IMR-90 (cell line): ENCODE measurements around the gene RNASE12. TPM values are rescaled to one million over a fixed set of nuclear protein-coding genes. Genes with fewer than 3 reads are reported as not detected.

Experiments used
- ATAC-seq: fragments of 200-7000 bp; cut with Tn5 transposase; 2 replicates; pipeline ENCODE4 v1.9.1; 2020; ENCODE audit warnings: low read depth, mild to moderate bottlenecking, moderate library complexity
- BruUV-seq: library from RNA; stranded (reverse); fragments of 400-500 nt; replicated peaks from 2 replicates; lab custom pipeline; 2021; lab: Mats Ljungman, UMichigan
- CTCF ChIA-PET: fragments of 300-600 bp; formaldehyde crosslinking; extraction: SDS; loops from one replicate; lab custom pipeline; 2021; ENCODE audit warnings: antibody characterized with exemption; lab: Yijun Ruan, JAX
- POLR2A ChIA-PET: fragments of 300-600 bp; sonication (Branson Sonifier 250); formaldehyde crosslinking; loops from one replicate; lab custom pipeline; 2022; ENCODE audit warnings: antibody characterized with exemption; ENCODE audit not compliant: unreplicated experiment; lab: Charles Lee
- DNase-seq: peaks from one replicate; pipeline ENCODE4 v3.0.0; 2013
- H2AFZ ChIP-seq: replicated peaks from 2 replicates; pipeline ENCODE3; 2013; ENCODE audit warnings: low read length, mild to moderate bottlenecking; ENCODE audit not compliant: poor library complexity
- H2AK5ac ChIP-seq: 2 replicates; pipeline ENCODE4 v1.6.1; 2013; ENCODE audit warnings: low read depth, low read length, inconsistent platforms
- H2AK9ac ChIP-seq: replicated peaks from 2 replicates; pipeline ENCODE3; 2013; ENCODE audit warnings: mild to moderate bottlenecking, low read depth, low read length, moderate library complexity; ENCODE audit not compliant: poor library complexity
- H2BK120ac ChIP-seq: 2 replicates; pipeline ENCODE4 v1.6.1; 2013; ENCODE audit warnings: low read depth, low read length, inconsistent platforms
- H2BK15ac ChIP-seq: 3 replicates; pipeline ENCODE4 v1.6.1; 2013; ENCODE audit warnings: low read depth, low read length, inconsistent platforms
- H2BK20ac ChIP-seq: 2 replicates; pipeline ENCODE4 v1.6.1; 2013; ENCODE audit warnings: low read depth, mild to moderate bottlenecking, inconsistent platforms, low read length, moderate library complexity
- H2BK5ac ChIP-seq: 2 replicates; pipeline ENCODE4 v1.6.1; 2013; ENCODE audit warnings: mild to moderate bottlenecking, low read depth, low read length, inconsistent platforms; ENCODE audit not compliant: poor library complexity, severe bottlenecking
- H3K14ac ChIP-seq: replicated peaks from 2 replicates; pipeline ENCODE4 v1.6.1; 2013; ENCODE audit warnings: low read depth, low read length, inconsistent platforms
- H3K18ac ChIP-seq: 2 replicates; pipeline ENCODE4 v1.6.1; 2013; ENCODE audit warnings: low read depth, low read length, control low read depth
- H3K23ac ChIP-seq: 2 replicates; pipeline ENCODE4 v1.6.1; 2013; ENCODE audit warnings: low read depth, low read length, inconsistent platforms
- H3K27ac ChIP-seq: 2 replicates; pipeline ENCODE4 v1.5.1; 2013; ENCODE audit warnings: mild to moderate bottlenecking, control low read depth, low read length; ENCODE audit not compliant: insufficient read depth
- H3K27me3 ChIP-seq: 2 replicates; pipeline ENCODE4 v1.6.1; 2013; ENCODE audit warnings: low read length; ENCODE audit not compliant: control insufficient read depth, insufficient read depth
- H3K36me3 ChIP-seq: 2 replicates; pipeline ENCODE4 v1.6.1; 2013; ENCODE audit warnings: low read length, mixed read lengths; ENCODE audit not compliant: control insufficient read depth, insufficient read depth
- H3K4ac ChIP-seq: 2 replicates; pipeline ENCODE4 v1.6.1; 2013; ENCODE audit warnings: low read depth, low read length, inconsistent platforms
- H3K4me1 ChIP-seq: 2 replicates; pipeline ENCODE4 v1.6.1; 2013; ENCODE audit warnings: low read length, mixed read lengths; ENCODE audit not compliant: control insufficient read depth, insufficient read depth
- H3K4me2 ChIP-seq: 2 replicates; pipeline ENCODE4 v1.6.1; 2013; ENCODE audit warnings: low read depth, mild to moderate bottlenecking, control low read depth, low read length, moderate library complexity
- H3K4me3 ChIP-seq: 2 replicates; pipeline ENCODE4 v1.5.1; 2013; ENCODE audit warnings: low read depth, mild to moderate bottlenecking, control low read depth, low read length, moderate library complexity; ENCODE audit not compliant: insufficient read depth
- H3K56ac ChIP-seq: 2 replicates; pipeline ENCODE4 v1.6.1; 2013; ENCODE audit warnings: low read length, inconsistent platforms; ENCODE audit not compliant: insufficient read depth; ENCODE audit errors: extremely low read depth
- H3K79me1 ChIP-seq, 2 experiments: 2 replicates each; pipeline ENCODE4 v1.6.1; 2013; ENCODE audit warnings: low read length in 2 of 2, inconsistent platforms in 1 of 2, low read depth in 1 of 2
- H3K9ac ChIP-seq: 2 replicates; pipeline ENCODE4 v1.6.1; 2013; ENCODE audit warnings: low read depth, low read length, control low read depth
- H3K9me1 ChIP-seq: 2 replicates; pipeline ENCODE4 v1.6.1; 2013; ENCODE audit warnings: low read length, inconsistent platforms; ENCODE audit not compliant: insufficient read depth
- H3K9me3 ChIP-seq: 2 replicates; pipeline ENCODE4 v1.6.1; 2013; ENCODE audit warnings: low read length; ENCODE audit not compliant: control insufficient read depth, insufficient read depth
- H4K20me1 ChIP-seq: 2 replicates; pipeline ENCODE4 v1.6.1; 2013; ENCODE audit warnings: low read length, inconsistent platforms; ENCODE audit not compliant: insufficient read depth
- H4K5ac ChIP-seq: 2 replicates; pipeline ENCODE4 v1.6.1; 2013; ENCODE audit warnings: mild to moderate bottlenecking, low read depth, low read length, control low read depth
- H4K8ac ChIP-seq, 2 experiments: 2 replicates each; pipeline ENCODE4 v1.6.1; 2013; ENCODE audit warnings: low read depth in 2 of 2, low read length in 2 of 2, control low read depth in 1 of 2, inconsistent platforms in 1 of 2
- H4K91ac ChIP-seq: 2 replicates; pipeline ENCODE4 v1.6.1; 2013; ENCODE audit warnings: low read depth, low read length, inconsistent platforms; ENCODE audit not compliant: insufficient read depth
- BHLHE40 ChIP-seq: fragments of 150-350 bp; IDR thresholded peaks from 2 replicates; pipeline ENCODE4 v1.6.1; 2016; ENCODE audit warnings: mild to moderate bottlenecking, low read depth, low read length
- CHD1 ChIP-seq: IDR thresholded peaks from 2 replicates; pipeline ENCODE4 v1.6.1; 2012; ENCODE audit warnings: low read depth, low read length, improper control_type of control experiment
- MAZ ChIP-seq: IDR thresholded peaks from 2 replicates; pipeline ENCODE4 v1.6.1; 2012; ENCODE audit warnings: low read depth, mild to moderate bottlenecking, low read length, improper control_type of control experiment, moderate library complexity, borderline replicate concordance
- MXI1 ChIP-seq: IDR thresholded peaks from 2 replicates; pipeline ENCODE4 v1.6.1; 2012; ENCODE audit warnings: low read depth, mild to moderate bottlenecking, low read length, moderate library complexity, borderline replicate concordance
- NFE2L2 ChIP-seq: fragments of 150-350 bp; IDR thresholded peaks from 2 replicates; pipeline ENCODE4 v1.6.1; 2016; ENCODE audit warnings: low read depth, mild to moderate bottlenecking, low read length
- RAD21 ChIP-seq: IDR thresholded peaks from 2 replicates; pipeline ENCODE4 v1.6.1; 2012; ENCODE audit warnings: low read length, improper control_type of control experiment
- RFX5 ChIP-seq: IDR thresholded peaks from 2 replicates; pipeline ENCODE4 v1.8.0; 2012; ENCODE audit warnings: low read depth, mild to moderate bottlenecking, low read length, moderate library complexity
- SMC3 ChIP-seq: fragments of 150-350 bp; IDR thresholded peaks from 2 replicates; pipeline ENCODE4 v1.6.1; 2016; ENCODE audit warnings: low read depth, mild to moderate bottlenecking, antibody characterized with exemption, low read length, moderate library complexity
- USF2 ChIP-seq: fragments of 150-350 bp; IDR thresholded peaks from 2 replicates; pipeline ENCODE4 v1.6.1; 2017; ENCODE audit warnings: mild to moderate bottlenecking, antibody characterized with exemption, low read length, low read depth
- WGBS, 2 experiments: methylation state at CpG; one replicate each; pipeline versions ENCODE4 v1.1.5 to v1.1.7; 2013; ENCODE audit warnings: missing lambda C conversion rate in 2 of 2; ENCODE audit not compliant: insufficient read length in 1 of 2; ENCODE audit errors: extremely low coverage in 2 of 2; 5-methylcytosine and 5-hydroxymethylcytosine counted together
- dilution Hi-C: fragments of 300-500 bp; cut with HindIII; formaldehyde crosslinking; loops from one replicate; pipeline ENCODE4 v1.14.3; 2018; ENCODE audit warnings: low sequenced_read_pairs; ENCODE audit not compliant: unreplicated experiment
- in situ Hi-C: fragments of 300-500 bp; cut with MboI; formaldehyde crosslinking; loops from 3 replicates; pipeline ENCODE4 v1.14.3; 2019; ENCODE audit warnings: low sequenced_read_pairs, inconsistent platforms, mixed read lengths
- intact Hi-C: fragments of 100-400 bp; cut with micrococcal nuclease; formaldehyde crosslinking; loops from 2 replicates; pipeline ENCODE4 v1.10.0; 2022
- polyA plus RNA-seq, 3 experiments: library from polyadenylated mRNA; depleted of rRNA; stranded (reverse); fragments of >200 nt; gene quantifications; 2 replicates each; pipeline ENCODE4 v1.2.3, GENCODE V29; 2012; ENCODE audit warnings: low replicate concordance in 1 of 3
- total RNA-seq: library from RNA; depleted of rRNA; stranded (reverse); fragments of >200 nt; gene quantifications from 2 replicates; pipeline ENCODE4 v1.2.3, GENCODE V29; 2012

Gene RNASE12
- total and polyA plus RNA-seq, 2 of the 4 experiments (the other 2 are of a cell fraction): not detected

- TF ChIP-seq NFE2L2: no peak
- TF ChIP-seq MAZ: no peak
These were observed 41.9 kb upstream of the RNASE12 start (continued) for GRCh38 chr14:20632831-20633691.

GRCh38 chr14:20632448-20632830 lies 41.3 kb upstream of the RNASE12 start:
- no peak overlapping the region for H2AK9ac ChIP-seq
- H2BK15ac ChIP-seq: no peak overlapping the region
- TF ChIP-seq USF2: no peak
- no peak for TF ChIP-seq RFX5
- TF ChIP-seq SMC3: no peak
- TF ChIP-seq RAD21: no peak
- no peak for TF ChIP-seq MXI1
- no peak for TF ChIP-seq BHLHE40
- no peak for TF ChIP-seq CHD1
- ChIA-PET CTCF (no interaction called here), POLR2A (no interaction called here)
- no peaks in the 10 kb centered on the region for H3K9me1 ChIP-seq
- H3K56ac ChIP-seq: no peak overlapping the region
- no peaks in the 10 kb centered on the region for H3K36me3 ChIP-seq
- H3K18ac ChIP-seq: no peak overlapping the region
- peaks cover 4% of the 10 kb centered on the region for H3K27me3 ChIP-seq
- dilution Hi-C loops: no loop called here
- no peaks in the 10 kb centered on the region for H3K9me3 ChIP-seq
- no peaks in the 10 kb centered on the region for H3K4me1 ChIP-seq
- no peak overlapping the region for H3K23ac ChIP-seq
- BruUV-seq: no TSS peak
- H3K4me3 ChIP-seq: peak overlapping the region; percentile 33; the same call in 1 of the 2 replicates
- no peak overlapping the region for H2BK120ac ChIP-seq
- H2BK5ac ChIP-seq: no peak overlapping the region
- no peaks in the 10 kb centered on the region for H3K79me1 ChIP-seq
- intact Hi-C loops: loop anchor here (5.0 kb wide), 1 partner anchor 340 kb away; no protein-coding TSS in a partner anchor
- H3K4ac ChIP-seq: no peak overlapping the region
- H4K8ac ChIP-seq: no peak overlapping the region
- no peak for DNase-seq
- H4K20me1 ChIP-seq: peaks cover 4% of the 10 kb centered on the region; the same call in 1 of the 2 replicates
- no peak overlapping the region for H2AK5ac ChIP-seq
- H2BK20ac ChIP-seq: no peak overlapping the region
- in situ Hi-C loops: loop anchor here (5.0 kb wide), 1 partner anchor 50 kb away; the partner anchor contains the start of gene RNASE4
- peak overlapping the region; percentile 71 for H3K4me2 ChIP-seq
- no peak overlapping the region for H4K91ac ChIP-seq
- H3K9ac ChIP-seq: no peak overlapping the region
- no peak; the same call in 1 of the 2 replicates for ATAC-seq
- no peak overlapping the region for H4K5ac ChIP-seq
- WGBS, 2 experiments: 0% methylated on average over 9 of the region's 19 CpGs; no CpG with 5 or more reads in 1 of the 2 experiments
- no peak overlapping the region for H3K27ac ChIP-seq
- no peak overlapping the region for H2AFZ ChIP-seq
- H3K14ac ChIP-seq: no peak overlapping the region
